NCI-H2196 treated with DMSO at 0.1 percent for 48 hours (cell line): ENCODE data around the gene CLDN4.

Experiments used
- DNase-seq: peaks from one replicate; lab custom pipeline; 2025; ENCODE audit not compliant: unreplicated experiment; lab: John Stamatoyannopoulos, UW

CLDN4 gene

GRCh38 chr7:73871163-73872011, 40.6 kb downstream of the CLDN4 start:
- DNase-seq = no peak

DNA sequence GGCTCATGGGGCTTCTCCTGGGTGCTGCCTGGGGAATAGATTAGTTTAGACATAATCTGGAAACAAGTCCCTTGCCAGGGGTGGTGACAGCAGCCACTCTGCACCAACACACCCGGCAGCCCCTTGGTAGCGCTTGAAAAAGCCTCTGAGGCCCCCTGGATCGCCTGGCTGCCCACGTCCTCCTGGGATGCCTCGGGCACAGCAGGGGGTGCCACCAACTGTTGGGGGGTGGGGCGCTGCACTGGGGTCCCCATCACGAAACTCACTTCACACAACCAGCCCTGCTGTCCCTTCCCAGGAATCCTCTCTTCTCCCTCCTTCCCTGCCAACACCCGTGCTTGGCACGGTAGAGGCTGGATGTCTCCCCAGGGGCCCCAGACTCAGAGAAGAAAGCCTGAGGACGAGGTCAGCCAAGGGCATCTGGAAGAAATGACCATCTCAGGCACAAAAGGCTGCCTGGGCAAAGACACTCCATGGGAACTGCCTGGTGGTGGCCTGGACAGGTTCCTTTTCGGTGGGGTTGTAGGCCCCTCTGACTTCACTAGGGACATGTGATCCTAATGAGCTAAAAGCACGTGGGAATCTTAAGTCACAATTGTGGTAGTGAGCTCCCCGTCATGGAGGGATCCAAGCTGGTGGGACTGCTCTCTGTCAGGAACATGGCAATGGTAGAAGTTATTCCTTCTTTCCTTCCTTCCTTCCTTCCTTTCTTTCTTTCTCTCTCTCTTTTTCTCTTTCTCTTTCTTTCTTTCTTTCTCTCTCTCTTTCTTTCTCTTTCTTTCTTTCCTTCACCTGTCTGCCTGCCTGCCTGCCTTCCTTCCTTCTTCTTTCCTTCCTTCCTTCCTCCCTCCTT, 41.5 kb downstream of the CLDN4 start:
- DNase-seq = no peak

GRCh38 chr7:73876361-73876760, 45.6 kb downstream of the CLDN4 start:
- DNase-seq = no peak

DNA sequence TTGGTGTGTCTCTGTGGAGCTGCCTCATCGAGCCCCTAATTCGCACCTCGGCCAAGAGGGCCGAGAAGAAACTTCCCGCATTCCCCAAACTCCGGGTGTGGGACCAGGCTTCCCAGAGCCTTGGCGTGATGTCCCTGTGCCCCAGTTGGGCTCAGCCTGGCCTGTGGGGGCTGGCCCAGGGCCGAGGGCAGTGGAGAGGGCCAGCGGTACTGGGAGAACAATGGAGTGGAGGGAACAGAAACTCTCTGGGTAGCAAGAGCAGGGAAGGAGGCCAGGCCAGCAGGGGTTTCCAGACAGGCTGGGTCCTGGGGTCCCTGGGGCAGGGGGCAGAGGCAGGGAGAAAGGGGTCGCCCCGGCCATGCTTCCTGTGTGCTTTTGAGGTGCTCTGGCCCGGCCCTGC, 46.2 kb downstream of the CLDN4 start:
- no peak for DNase-seq

GRCh38 chr7:73879977-73880681, 49.3 kb downstream of the CLDN4 start:
- DNase-seq = no peak

GRCh38 chr7:73880755-73881328, 50.0 kb downstream of the CLDN4 start:
- no peak for DNase-seq

DNA sequence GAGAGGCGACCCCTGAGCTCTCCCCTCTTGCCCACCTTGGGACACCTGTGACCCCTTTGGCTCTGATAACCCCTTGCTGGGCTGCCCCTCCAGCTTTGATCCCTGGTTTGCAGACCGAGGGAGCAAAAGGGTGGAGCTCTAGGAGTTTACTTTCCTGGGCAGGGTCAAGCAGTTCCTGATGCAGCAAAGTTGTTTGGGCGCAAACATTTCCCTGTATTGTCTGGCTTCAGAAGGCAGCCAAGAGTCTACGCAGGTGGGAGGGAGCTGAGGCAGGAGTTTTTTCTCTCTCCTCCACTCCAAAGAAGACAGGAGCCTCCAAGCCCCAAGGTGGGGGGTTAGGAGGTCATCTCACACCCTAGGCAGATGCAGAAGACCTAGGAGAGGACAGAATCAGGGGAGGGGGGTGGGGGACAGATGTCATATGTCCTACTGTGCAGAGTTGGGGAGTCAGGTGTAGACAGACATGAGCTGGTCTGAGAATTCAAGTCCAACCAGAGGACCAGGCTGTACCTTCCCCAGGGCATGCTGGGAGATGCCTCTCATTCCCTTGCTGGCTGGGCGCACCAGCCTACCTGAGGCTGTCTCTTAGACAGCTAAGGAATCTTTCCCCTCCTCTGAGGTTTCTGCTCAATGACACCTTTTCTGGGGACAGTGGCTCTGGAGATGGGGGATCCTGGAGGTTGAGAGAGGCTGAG, 50.7 kb downstream of the CLDN4 start:
- DNase-seq = no peak

DNA sequence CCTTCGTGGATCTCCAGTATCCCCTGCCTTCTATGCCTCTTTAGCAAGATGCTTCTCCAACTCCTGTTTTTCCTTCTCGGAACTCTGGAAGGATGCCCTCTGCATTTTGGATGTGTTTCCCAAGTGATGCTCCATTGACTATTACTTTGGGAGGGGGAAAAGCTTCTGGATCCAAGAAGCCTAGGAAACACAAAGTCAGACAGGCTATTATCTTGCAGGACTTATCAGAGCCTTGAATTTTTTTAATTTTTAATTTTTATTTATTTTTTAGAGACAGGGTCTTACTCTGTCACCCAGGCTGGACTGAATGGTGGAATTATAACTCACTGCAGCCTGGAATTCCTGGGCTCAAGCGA, 51.2 kb downstream of the CLDN4 start:
- no peak for DNase-seq
